Astrocyte of the cerebellum (primary cell): ENCODE data around the gene ST3GAL3.

Experiments
- DNase-seq: peaks from one replicate; pipeline ENCODE4 v3.0.0-alpha.2; 2011; ENCODE audit warnings: low read depth
- H3K4me3 ChIP-seq: 2 replicates; pipeline ENCODE4 v1.5.1; 2011; ENCODE audit warnings: mild to moderate bottlenecking, low read depth, low read length, moderate library complexity
- in situ Hi-C: cut with HindIII; loops from 2 replicates; pipeline ENCODE4 v1.10.0; 2017; ENCODE audit warnings: low sequenced_read_pairs
- TF ChIP-seq, protein P1 (sequence below): IDR thresholded peaks from 2 replicates; pipeline ENCODE4 v1.5.1; 2012; ENCODE audit warnings: low read length, low read depth, moderate library complexity, mild to moderate bottlenecking; ENCODE audit errors: missing control alignments

ST3GAL3 gene

DNA sequence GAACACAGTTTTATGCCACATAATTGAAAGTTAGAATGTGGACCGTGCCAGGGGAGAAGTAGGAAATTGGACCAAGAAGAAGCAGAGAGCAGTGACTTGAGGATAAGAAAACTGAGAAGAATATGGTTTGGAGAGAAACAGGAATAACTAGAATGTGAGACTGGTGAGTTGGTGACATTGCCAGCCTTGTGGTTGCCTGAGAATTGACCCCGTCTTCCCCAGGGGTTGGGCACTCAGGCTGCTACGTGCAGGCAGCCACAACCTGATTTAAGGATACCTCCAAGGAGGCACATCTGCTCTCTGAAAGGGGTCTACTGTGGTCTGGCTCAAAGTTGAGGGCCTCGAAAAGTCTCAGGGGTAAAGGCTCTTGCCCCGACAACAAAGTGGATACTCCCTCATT is 114.1 kb downstream of the ST3GAL3 start:
- no peak for DNase-seq
- H3K4me3 ChIP-seq, result no peak overlapping the region
- in situ Hi-C loops, result no loop called here
- TF ChIP-seq, protein P1, sequence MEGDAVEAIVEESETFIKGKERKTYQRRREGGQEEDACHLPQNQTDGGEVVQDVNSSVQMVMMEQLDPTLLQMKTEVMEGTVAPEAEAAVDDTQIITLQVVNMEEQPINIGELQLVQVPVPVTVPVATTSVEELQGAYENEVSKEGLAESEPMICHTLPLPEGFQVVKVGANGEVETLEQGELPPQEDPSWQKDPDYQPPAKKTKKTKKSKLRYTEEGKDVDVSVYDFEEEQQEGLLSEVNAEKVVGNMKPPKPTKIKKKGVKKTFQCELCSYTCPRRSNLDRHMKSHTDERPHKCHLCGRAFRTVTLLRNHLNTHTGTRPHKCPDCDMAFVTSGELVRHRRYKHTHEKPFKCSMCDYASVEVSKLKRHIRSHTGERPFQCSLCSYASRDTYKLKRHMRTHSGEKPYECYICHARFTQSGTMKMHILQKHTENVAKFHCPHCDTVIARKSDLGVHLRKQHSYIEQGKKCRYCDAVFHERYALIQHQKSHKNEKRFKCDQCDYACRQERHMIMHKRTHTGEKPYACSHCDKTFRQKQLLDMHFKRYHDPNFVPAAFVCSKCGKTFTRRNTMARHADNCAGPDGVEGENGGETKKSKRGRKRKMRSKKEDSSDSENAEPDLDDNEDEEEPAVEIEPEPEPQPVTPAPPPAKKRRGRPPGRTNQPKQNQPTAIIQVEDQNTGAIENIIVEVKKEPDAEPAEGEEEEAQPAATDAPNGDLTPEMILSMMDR, result no peak

DNA sequence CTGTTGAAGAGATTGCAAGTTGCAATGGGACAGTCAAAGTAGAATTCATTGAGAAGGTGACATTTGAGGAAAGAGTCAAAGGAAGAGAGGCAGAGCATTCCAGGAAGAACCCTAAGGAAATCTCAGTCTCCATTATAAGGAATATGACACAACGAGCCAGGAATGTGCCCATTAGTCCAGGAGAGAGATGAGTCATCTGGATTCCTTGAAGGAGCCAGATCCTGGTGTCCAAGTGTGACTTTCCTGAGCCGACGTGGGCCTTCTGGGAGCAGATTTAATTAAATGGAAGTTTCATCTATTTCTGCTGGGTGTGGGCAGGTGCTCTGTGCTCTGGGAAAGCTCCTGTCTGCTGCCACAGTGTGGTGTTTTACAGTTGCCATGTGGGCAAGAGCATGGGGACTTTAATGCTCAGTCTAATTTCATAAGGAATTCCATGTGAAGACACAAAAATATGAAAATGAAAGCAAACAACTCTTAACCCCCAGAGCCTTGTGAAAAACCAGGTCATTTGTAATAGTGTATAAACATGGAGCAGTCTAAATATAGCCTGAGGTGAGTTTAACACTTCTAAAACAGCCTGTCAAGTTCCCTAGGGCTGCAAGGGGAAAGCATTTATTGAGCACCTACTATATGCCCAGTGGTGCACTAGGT is 114.8 kb downstream of the ST3GAL3 start:
- TF ChIP-seq, protein P1, result no peak
- in situ Hi-C loops, result no loop called here
- DNase-seq, result peak; percentile 86
- H3K4me3 ChIP-seq, result no peak overlapping the region

DNA sequence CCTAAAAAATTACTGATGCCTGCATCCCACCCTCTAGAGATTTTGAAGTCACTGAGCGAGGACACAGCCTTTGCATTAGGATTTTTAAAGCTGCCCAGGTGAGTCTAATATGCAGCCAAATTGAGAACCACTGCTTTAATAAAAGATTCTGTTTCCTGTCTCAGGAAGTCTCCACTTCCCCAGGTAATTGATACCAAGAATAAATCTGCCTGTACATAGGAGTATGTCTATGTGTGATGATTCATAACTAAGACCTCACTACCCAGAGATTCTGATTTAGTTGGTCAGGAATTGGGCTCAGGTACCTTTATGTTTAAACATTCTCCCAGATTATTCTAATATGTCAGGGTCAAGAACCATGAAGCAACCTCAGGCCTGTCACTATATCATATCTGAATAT is 117.5 kb downstream of the ST3GAL3 start:
- no peak for DNase-seq
- H3K4me3 ChIP-seq, result no peak overlapping the region
- in situ Hi-C loops, result no loop called here
- TF ChIP-seq, protein P1, result no peak

DNA sequence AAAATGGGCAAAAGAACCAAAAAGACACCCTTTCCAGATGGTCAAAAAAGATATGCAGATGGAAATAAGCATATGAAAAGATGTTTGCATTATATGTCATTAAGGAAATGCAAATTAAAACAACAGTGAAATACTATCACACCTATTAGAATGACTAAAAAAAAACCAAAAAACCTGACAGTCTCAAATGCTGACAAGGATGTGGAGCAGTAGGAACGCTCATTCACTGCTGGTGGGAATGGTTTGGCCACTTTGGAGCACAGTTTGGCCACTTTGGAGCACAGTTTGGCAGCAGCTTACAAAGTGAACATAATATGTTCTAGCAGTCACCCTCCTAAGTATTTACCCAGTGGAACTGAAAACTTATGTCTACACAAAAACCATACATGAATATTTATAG is 121.2 kb downstream of the ST3GAL3 start:
- TF ChIP-seq, protein P1, result no peak
- in situ Hi-C loops, result no loop called here
- H3K4me3 ChIP-seq, result no peak overlapping the region
- no peak for DNase-seq

DNA sequence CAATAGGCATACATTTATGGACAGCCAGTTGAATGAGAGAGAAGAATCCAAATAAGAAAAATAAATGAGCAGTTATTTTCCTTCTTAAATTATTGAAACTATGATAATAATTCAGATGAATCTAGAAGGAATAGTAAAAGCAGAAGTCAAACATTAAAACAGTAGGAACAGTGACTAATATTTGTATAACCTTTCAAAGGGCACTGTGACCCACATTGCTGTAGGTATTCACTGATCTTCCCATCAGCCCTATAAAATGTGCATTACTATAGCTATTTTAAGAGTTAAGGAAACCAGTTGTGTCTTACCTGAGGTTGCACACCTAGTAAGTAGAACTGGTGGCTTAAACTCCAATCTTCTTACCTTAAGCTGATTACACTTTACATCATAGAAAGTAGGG is 123.5 kb downstream of the ST3GAL3 start:
- TF ChIP-seq, protein P1, result no peak

DNA sequence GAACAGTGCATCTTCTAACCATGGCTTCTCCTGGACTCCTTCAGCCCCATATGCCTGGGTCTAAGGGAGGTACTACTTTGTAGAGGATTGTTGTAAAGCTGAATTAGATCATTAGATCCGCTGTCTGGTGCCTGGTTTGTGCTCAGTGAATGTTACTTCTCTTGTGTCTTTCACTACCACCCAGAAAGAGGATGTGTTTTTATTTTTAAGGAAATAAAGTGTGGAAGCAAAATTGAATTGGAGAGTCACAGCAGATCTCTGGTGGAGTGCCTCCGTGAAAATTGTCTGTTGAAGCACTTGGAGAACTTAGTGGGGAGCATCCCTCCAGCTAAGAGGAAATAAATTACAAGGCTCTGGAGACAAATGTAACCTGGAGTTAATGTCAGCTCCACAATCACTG is 124.5 kb downstream of the ST3GAL3 start:
- no peak for DNase-seq
- H3K4me3 ChIP-seq, result no peak overlapping the region
- TF ChIP-seq, protein P1, result no peak
- in situ Hi-C loops, result no loop called here

More for the DNA sequence above, 123.5 kb downstream of the ST3GAL3 start:
- H3K4me3 ChIP-seq, result no peak overlapping the region
- in situ Hi-C loops, result no loop called here
- DNase-seq, result no peak
